NOMO-1 treated with DMSO at 0.1 percent for 48 hours (cell line): ENCODE results near the gene PRKN.
"Not testable (repeated sequence)": the region's sequence is repeated elsewhere in the genome, so short reads cannot be mapped to it uniquely, and the experiment has no call there.

ENCODE experiments used
- DNase-seq: peaks from one replicate; lab custom pipeline; 2025; ENCODE audit not compliant: unreplicated experiment; lab: John Stamatoyannopoulos, UW

PRKN gene

DNA sequence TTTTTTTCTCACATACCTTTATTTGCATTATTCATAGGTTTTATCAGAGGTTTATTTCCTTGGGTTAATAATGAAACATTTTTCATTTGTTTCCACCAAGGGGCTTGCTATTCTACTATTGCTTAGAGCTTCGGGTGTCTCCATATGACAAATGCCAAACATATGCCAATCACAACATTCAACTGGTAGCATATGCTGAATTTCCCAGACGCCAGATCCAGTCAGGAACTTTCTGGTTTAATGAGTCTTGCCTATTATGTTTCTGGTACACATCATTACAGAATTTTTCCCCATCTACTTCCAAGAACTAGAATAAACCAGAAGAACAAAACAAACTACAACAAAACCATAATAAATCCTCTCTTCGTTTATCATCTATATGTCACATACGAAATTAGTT is 180.7 kb downstream of the PRKN start:
- DNase-seq, result no peak

DNA sequence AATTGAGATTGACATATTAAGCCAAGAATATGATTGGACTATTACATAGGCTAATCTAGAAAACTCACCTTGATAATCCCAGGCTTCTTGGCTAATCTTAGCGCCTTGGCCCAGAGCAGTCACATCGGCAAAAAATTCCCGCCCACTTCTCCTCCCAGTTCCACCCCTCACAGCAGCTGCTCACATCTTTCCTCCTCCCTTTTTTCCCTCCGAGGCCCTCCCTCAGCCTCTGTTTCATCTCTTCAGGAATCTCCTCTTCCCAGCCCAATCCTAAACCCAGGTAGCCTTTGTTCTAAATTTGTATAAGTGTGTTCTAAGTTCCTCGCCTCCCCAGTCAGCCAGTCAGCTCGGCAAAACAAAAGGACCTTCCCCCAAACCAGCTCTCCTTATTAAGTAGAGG is 184.3 kb downstream of the PRKN start:
- DNase-seq, result no peak

DNA sequence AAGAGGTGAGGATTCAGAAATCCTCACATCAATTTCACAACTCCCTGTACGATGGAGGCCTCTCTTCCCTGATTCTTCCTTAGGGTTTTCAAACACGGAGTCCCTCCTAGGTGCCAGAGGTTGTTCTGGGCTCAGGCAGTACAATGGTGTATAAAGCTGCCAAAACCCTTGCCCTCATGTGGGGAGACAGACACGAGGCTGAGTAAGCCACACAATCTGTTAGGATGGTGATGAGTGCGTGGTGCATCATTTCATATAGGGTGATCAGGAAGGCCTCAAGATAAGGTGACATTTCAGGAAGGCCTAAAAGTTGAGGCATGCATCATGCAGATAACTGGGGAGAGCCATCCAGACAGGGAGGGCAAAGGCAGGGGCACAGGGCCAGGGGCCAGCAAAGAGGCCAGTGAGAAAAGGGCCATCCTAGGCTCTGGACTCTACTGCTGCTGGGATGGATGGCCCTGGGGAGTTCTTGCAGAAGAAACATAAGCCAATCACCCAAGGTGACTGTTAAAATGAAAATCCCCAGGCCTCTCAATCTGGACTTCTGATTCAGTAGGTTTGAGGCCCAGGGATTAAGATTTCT is 186.5 kb downstream of the PRKN start:
- DNase-seq, result no peak

DNA sequence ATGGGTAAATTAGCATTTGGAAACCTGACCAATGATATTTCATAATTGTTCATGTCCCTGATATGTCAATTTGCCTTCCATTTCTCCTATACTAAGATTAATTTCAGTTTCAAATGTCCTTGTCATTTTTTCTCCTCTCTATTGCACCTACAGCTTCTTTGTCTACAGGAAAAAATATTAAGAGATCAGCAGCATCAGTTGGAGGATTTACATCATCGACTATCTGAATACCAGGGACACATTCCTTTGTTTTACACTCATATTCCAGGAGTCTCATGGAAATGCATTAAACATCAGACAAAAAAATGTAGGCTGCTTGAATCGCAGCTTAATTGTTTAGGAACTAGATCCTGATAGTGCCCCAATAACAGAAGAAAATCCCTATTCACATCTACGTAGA is 188.2 kb downstream of the PRKN start:
- no peak for DNase-seq

DNA sequence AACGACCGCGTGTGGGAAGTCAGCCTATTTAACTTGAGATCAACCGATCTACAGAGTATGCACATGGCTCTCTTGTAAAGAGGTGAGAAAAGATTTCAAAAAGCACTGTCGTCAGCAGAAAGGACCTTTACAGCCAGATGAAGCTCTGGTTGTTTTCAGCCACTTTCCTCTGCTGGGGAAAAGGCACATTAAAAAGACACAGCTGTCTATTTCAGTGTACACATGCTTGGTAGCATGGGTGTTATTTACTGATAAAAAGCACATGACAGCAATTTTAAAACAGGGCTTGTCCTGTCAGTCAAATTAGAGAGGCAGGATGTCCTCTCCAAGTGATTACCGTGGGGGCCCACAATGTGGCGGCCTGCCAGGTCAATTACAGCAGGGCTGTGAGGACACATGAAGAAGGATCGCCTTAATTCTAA is 188.9 kb downstream of the PRKN start:
- no peak for DNase-seq

DNA sequence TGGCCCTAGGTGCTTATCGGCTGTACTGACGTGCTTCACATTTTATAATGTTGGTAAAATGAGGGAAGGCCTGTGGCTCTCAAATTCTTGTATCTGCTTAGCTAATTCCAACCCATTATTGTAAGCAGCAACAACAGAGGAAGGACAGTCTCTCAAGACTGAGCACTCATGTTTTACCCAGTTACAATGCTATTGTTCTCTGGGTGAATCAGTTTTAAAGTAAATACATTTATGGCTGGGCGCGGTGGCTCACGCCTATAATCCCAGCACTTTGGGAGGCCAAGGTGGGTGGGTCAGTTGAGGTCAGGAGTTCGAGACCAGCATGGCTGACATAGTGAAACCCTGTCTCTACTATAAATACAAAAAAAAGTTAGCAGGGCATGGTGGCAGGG is 194.6 kb downstream of the PRKN start:
- no peak for DNase-seq

DNA sequence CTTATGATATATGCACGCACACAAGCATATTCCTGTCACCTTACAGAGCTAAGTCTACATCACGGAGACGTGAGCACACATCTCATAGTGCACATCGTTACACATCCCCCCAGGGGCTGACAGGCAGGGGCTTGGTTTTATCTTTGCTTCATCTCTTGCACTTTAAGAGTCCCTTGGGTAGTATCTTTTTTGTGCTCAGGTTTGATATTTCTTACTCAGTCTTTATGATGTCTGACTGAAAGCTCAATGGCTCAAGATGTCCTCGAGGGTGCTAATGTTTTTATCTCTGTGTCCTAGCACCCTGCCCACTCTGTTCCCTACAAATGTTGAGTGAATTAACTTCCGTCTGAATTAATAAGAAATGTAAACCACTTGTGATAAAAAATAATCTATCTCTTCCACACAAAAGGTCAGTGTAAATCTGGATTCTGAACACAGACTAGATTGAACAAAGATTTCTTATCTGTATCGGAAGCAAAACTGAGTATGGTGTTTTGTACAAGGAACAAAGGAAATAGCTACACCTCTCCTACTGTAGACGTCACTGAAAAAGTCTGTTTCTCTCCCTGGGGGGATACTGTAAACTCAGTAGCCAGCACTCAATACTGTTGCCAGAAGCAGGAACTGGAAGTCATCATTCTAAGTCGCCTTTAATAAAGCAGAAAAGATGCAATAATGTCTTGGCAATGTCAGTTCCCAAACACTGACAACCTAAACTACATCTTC is 195.1 kb downstream of the PRKN start:
- DNase-seq, result no peak

DNA sequence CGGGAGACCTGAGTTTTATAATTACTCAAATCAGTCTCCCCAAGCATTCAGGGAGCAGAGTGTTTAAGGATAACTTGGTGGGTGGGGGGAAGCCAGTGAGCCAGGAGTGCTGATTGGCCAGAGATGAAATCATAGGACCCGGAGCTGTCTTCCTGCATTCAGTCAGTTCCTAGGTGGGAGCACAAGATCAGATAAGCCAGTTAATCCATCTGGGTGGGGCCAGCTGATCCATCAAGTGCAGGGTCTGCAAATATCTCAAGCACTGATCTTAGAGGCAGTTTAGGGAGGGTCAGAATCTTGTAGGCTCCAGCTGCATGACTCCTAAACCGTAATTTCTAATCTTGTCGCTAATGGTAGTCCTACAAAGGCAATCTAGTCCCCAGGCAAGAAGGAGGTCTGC is 196.2 kb downstream of the PRKN start:
- not testable (repeated sequence) for DNase-seq

DNA sequence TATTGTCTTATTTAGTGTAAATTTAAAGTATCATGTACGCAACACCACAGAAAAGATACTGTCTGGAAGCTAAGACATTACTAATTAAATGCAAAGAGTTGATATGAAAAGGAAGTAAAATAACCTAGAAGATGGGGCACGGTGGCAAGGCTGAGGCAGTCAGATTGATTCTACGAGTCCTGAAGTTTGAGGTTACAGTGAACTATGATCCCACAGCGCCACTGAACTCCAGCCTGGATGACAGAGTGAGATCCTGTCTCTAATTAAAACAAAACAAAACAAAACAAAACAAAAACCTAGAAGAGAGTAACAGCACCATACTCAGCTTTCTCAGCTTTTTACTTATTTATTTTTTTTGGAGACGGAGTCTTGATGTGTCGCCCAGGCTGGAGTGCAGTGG is 199.0 kb downstream of the PRKN start:
- no peak for DNase-seq

DNA sequence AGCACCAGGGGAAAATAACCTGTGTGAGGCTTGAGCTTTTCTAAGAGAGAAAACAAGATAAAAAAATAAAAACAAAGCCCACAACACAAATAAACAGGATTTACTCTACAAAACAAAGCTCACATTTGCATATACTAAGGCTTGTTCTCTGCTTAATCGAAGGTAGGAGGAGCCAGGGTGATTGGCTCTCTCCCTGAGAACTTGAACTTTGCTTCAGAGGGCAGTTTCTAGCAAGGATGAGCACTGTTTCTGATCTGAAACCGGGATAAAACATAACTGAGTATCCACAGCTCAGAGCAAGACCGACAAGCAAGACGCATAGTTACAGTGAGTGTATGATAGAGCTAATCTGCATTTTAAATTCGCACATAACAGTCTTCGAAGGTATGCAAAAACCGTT is 200.6 kb downstream of the PRKN start:
- DNase-seq, result no peak

DNA sequence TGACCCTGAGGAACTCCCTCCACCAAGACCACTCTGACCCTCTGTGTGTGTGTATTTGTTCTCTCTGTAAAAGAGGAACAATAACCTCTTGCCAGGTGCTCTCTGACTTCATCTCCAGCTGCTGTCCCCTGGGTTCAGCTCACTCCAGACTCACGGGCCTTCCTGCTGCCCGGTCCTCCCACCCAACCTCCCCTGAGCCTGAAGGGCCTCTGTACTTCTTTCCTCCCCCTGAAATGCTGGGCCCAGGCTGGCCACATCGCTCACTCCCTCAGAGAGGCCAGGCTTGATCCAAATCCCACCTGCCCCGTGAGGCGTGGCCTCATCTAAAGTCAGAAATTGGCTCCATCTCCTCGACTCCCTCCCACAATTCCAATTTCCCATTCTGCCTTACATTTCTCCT is 202.4 kb downstream of the PRKN start:
- no peak for DNase-seq

DNA sequence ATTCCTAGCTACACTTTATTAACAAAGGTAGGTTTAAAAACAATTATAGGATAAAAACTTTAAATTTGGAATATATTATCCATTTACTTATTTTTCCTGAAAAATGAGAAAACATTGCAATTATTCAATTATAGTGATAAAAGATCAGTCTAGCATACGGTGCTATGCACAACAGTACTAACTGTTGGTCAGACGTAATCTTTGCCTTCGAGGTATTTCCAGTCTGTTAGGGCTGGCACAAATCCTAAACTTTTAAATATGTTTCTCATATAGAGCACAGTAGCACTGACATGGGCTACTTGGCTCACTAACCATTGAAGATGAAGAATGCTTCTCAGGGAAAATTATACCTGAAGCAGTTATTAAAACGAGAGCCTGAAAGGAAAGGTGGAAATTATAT is 214.8 kb downstream of the PRKN start:
- DNase-seq, result no peak

DNA sequence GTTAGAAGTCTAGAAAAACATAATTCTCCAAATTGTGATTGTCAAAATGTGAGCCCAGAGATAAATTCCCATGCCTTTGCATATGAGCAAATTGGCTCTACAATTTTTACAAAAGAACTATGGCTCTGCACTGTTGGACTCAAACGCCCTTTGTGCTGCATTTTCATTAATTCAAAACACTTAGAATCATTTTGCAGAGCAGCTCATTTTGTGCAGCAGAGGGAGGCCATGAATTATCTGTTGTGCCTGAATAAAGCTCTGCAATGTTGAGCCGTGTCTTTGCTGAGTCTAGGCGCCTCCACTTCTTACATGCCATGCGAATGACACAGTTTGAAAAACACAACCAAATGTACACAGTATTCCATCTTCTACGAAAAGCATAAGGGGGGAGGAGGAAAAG is 230.2 kb downstream of the PRKN start:
- DNase-seq, result no peak

DNA sequence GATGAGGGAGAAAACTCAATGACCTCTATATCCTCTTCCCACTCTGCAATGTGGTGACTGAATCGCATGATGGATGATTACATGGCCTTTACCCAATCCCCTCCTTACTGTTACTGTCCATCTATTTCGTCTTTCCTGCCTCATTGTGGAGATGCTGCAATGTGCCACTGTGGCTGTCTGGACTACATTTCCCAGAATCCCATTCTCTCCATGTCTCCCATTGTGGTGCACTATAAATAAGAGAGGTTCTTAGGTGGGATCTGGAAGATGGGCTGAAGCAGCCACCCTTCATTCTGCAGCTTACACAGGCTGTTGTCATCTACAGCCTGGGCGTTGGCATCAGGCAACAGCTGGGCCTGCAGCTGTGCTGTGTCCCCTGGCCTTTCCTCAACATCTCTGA is 233.6 kb downstream of the PRKN start:
- DNase-seq, result no peak

DNA sequence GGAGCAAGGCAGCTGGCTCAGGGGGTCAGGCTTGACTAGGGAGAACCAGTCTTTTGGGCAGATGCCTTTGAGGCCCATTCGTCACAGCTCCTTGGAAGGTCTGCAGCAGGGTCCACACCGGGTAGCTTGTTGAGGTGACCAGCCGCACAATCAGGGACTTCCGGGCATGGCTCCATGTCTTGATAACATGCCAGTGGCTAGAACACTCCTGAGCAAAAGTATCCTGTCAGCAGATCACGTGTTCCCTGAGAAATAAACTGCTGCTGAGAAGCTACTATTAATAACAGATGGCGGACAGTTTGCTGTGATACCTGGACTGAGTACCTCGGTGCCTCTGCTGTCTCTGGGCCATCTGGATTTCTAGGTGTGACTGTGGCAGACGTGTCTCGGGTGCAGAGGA is 235.9 kb downstream of the PRKN start:
- no peak for DNase-seq

DNA sequence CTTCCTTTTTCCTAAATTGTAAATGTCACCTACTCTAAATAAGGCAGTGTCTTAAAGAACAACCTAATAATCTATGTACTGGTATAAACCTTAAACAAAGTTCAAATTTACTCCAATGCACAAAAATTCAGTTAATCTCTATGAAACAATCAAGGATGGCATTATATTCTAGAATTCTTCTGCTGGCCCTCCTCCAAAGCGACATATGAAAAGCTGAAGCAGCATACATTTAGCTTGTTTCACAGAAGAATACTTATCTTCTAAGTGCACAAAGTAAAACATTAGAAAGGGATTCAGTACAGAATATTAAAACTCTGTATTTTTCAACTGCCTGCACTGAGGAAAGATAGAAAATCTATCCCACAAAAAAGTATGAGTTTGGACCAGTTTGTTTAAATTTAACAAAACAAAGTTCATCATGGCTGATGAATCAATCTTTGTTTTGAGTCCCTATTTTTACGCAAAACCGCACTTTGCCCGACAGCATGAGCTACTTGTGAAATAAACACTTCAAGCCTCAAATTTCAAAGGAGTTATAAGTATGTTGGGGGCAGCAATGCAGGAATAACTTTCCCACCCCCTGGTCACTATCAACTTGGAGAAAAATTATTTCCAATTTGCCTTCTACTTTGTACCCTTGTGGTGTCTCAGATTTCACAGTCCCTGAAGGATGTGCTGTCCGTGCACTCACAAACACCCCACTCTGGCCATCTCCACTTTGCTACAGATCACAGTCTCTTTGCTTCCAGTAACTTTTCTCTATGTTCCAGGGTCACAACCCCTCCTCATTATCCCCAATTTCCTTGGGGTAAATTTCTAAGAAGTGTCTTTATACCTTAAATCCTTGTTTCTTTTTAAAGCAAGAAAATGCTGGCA is 238.2 kb downstream of the PRKN start:
- DNase-seq, result no peak

DNA sequence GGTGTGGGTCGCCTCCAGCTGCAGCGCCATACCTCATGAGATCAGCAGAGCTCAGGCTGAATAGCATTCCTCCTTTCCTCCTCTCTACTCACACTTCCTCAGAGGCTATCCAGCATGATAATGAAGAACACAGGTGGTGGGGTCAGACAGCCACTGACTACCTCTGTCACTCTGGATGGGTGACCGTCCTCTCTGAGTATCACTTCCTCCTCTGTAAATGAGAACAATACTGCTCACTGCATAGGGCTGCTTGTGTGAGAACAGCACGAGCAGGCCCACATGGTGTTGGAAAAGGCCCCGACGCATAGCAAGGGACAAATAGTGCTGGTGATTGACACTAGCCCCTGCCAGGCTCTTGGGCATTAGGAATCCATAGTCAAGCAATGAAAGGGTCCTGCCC is 239.1 kb downstream of the PRKN start:
- no peak for DNase-seq

DNA sequence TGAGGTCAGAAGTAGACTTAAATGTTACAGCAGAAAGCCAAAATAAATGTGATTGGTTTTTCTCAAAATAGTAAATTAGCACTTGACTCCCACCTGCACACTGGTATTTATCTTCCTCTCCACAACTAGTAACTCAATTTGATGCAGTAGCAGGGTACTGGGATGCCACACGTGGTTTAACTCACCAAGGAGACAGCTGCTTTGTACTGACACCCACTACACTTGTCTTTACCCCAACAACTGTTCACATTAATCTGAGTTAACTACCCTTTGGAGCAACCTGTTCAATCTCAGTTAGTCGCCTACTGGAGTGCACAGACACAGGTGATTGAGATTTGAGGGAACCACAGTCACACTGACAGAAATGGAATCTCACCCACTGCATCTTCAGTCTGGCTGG is 242.1 kb downstream of the PRKN start:
- no peak for DNase-seq

DNA sequence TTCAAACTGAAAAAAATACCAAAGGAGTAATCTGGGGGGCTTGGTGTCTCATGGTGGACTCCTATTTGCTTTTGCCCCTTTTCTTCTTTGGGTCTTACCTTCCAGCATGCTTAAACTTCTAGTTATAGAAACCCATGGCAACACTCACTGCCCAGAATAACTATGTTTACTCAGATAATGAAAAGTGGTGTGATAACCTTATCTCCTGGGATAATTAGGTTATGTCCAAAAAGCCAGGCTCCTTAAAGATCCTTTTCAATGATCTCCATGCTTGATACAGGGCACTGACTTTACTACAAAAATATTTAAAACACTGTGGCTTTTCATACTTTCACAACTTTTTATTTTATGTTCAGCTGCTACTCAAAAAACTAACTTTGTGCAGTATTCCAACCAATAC is 245.6 kb downstream of the PRKN start:
- DNase-seq, result no peak

DNA sequence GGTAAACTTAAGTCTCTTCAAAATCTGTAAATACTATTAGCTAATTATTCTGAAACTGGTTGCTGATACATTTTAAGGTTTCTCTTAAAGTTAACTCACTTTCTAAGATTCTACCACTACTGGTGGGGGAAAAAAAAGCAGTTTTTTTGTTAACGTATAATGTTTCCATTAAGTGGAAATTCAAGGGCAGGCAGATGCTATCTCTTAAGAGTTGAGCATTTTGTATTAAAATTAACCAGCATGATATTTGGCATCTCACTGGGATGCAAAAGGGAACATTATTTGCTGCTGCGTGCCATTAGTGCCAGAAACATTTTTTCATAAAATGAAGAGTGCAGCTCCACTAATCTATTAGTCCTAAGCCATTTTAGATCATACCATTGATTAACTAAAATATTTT is 246.2 kb downstream of the PRKN start:
- no peak for DNase-seq

DNA sequence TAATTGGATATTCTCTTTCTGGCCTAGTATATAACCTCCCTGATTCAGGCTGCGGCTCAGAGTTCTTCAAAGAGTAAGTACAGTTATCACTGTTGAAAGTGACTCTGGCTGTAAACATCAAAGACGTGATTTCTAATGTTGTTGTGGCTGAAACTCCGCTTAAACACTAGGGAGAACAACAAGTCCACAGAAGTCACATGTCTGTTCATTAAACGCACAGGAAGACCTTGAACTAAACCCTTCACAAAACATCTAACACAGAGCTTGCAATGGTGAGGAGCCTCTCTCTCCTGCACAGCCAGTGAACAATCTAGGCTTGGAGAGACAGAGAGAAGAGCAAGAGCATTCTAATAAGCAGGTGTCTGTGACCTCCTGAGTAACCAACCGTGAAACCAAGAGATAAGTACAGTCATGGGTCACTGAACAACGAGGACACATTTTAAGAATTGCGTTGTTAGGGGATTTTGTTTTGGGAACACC is 249.3 kb downstream of the PRKN start:
- DNase-seq, result no peak

DNA sequence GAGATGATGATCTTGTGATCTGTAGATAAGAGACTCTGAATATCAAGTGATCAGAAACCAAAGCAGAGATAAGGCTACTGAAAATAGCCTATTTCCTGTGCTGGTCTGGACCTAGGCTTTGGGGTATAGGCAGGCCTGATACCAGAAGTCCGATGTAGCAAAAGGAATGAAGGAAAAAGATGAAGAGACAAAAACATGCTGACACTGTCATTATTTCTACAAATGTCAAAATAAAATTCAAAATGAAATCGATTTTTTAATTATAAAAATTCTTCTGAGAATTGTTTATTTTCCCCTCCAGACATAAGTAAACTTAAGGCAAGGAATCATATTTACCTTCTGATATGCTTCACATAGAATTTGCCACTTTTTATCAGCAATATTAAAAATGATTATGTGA is 252.8 kb downstream of the PRKN start:
- no peak for DNase-seq
